Prostate gland (tissue), 2 donors: Measurements from ENCODE around the gene THEM4. TPM values are rescaled to one million over a fixed set of nuclear protein-coding genes. Genes with fewer than 3 reads are reported as not detected.
A peak's percentile ranks its signal among the peaks of the same experiment; 100 is the strongest.

Experiments used
- DNase-seq: peaks from one replicate; pipeline ENCODE4 v3.0.0-alpha.2; 2019; ENCODE audit warnings: low spot score
- H3K27ac ChIP-seq, 2 donors: fragments of 200-600 bp; sonication (generic); 2 replicates each; pipeline ENCODE4 v1.5.1; 2017 to 2019
- H3K27me3 ChIP-seq: fragments of 200-600 bp; sonication (generic); replicated peaks from 2 replicates; pipeline ENCODE4 v1.5.1; 2019; ENCODE audit not compliant: insufficient read depth
- H3K36me3 ChIP-seq, 2 donors: fragments of 200-600 bp; sonication (generic); 1 replicate in 1 of 2; 2 replicates in 1 of 2; pipeline versions ENCODE4 v1.5.1 to v1.8.1; 2017 to 2019
- H3K4me1 ChIP-seq: fragments of 200-600 bp; sonication (generic); replicated peaks from 2 replicates; pipeline ENCODE4 v1.5.1; 2019
- H3K4me3 ChIP-seq, 2 donors: fragments of 200-600 bp; sonication (generic); 2 replicates each; pipeline ENCODE4 v1.5.1; 2017 to 2019
- H3K9me3 ChIP-seq: fragments of 200-600 bp; sonication (generic); 2 replicates; pipeline ENCODE4 v1.5.1; 2017
- POLR2A ChIP-seq: fragments of 450-650 bp; IDR thresholded peaks from one replicate; pipeline ENCODE4 v1.6.1; 2016; ENCODE audit warnings: antibody characterized with exemption, mild to moderate bottlenecking
- POLR2AphosphoS5 ChIP-seq: sonication (generic); formaldehyde crosslinking; IDR thresholded peaks from one replicate; pipeline ENCODE4 v1.6.1; 2017; ENCODE audit warnings: antibody characterized with exemption
- WGBS: methylation state at CpG from one replicate; pipeline ENCODE4 v1.1.5; 2018; 5-methylcytosine and 5-hydroxymethylcytosine counted together
- intact Hi-C: fragments of 100-400 bp; cut with DNase I; formaldehyde crosslinking; loops from one replicate; pipeline ENCODE4 v1.14.2; 2022
- total RNA-seq, 2 donors: library from RNA; depleted of rRNA; stranded (reverse); fragments of >200 nt; gene quantifications; one replicate each; pipeline ENCODE4 v1.1.0, GENCODE V29; 2016
- TF ChIP-seq, protein P1 (sequence below), 4 experiments: fragments of 200-600 bp in 2 of 4; fragments of 450-650 bp in 2 of 4; sonication (generic) in 2 of 4; IDR thresholded peaks; 1 replicate in 3 of 4; 2 replicates in 1 of 4; pipeline ENCODE4 v1.5.1; 2016 to 2019; ENCODE audit warnings: antibody characterized with exemption in 4 of 4, mild to moderate bottlenecking in 2 of 4, moderate library complexity in 2 of 4

The THEM4 gene
- total RNA-seq, 2 donors from 2014 or later = 21.2 to 30.3 TPM

DNA sequence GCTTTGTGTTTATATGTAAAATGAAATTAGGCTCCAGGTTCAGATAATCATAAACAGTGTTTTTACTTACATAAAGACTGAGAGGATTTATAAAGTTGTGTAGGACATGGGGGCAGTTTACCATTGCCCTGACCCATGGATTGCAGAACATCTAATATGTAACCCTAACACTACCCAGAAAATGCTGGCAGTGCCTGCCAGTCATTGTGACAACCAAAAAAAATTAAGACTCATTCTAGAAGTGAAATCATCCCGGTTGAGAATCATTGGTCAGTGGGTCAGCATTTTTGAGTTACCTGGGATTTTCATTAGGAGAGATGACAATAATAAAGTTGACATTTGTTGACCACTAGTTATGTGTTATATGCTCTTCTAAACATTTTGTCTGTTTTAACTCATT lies 31.2 kb upstream of the THEM4 start:
- no peaks in the 10 kb centered on the region for H3K27me3 ChIP-seq
- TF ChIP-seq POLR2A = no peak
- TF ChIP-seq POLR2AphosphoS5 = no peak
- TF ChIP-seq, protein P1, sequence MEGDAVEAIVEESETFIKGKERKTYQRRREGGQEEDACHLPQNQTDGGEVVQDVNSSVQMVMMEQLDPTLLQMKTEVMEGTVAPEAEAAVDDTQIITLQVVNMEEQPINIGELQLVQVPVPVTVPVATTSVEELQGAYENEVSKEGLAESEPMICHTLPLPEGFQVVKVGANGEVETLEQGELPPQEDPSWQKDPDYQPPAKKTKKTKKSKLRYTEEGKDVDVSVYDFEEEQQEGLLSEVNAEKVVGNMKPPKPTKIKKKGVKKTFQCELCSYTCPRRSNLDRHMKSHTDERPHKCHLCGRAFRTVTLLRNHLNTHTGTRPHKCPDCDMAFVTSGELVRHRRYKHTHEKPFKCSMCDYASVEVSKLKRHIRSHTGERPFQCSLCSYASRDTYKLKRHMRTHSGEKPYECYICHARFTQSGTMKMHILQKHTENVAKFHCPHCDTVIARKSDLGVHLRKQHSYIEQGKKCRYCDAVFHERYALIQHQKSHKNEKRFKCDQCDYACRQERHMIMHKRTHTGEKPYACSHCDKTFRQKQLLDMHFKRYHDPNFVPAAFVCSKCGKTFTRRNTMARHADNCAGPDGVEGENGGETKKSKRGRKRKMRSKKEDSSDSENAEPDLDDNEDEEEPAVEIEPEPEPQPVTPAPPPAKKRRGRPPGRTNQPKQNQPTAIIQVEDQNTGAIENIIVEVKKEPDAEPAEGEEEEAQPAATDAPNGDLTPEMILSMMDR (IDR thresholded peaks at IDR 0.05) = no peak
- H3K27ac ChIP-seq = no peak overlapping the region
- intact Hi-C loops = no loop called here
- no peak overlapping the region for H3K4me3 ChIP-seq
- WGBS = 88% methylated on average over 1 of the region's 1 CpG
- no peak for DNase-seq
- H3K36me3 ChIP-seq = no peaks in the 10 kb centered on the region
- peaks cover 7% of the 10 kb centered on the region for H3K4me1 ChIP-seq
- H3K9me3 ChIP-seq = no peaks in the 10 kb centered on the region

DNA sequence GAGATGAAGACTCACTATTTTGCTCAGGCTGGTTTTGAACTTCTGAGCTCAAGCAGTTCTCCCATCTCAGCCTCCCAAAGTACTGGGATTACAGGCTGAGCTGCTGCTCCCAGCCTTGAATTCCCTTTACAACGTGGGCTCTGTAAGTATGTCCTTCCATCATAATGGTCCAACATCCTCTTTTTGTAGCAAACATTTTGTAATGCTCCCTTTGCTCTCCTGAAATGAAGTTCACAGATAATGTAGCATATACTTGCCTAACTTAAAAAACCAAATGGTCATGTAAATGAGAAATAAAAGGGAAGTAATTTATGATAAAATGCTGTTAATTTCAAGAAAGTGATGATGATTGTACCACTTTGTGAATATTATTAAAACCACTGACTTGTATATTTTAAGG lies 30.5 kb upstream of the THEM4 start:
- Histone ChIP-seq H3K27me3 (no peaks in the 10 kb centered on the region), H3K4me3 (no peak overlapping the region), H3K27ac (no peak overlapping the region), H3K36me3 (no peaks in the 10 kb centered on the region), H3K4me1 (peaks cover 6% of the 10 kb centered on the region), H3K9me3 (no peaks in the 10 kb centered on the region)
- TF ChIP-seq POLR2A (no peak), POLR2AphosphoS5 (no peak)
- TF ChIP-seq, protein P1 (IDR thresholded peaks at IDR 0.05) = no peak
- intact Hi-C loops = no loop called here
- no peak for DNase-seq
- 88% methylated on average over 1 of the region's 1 CpG for WGBS

DNA sequence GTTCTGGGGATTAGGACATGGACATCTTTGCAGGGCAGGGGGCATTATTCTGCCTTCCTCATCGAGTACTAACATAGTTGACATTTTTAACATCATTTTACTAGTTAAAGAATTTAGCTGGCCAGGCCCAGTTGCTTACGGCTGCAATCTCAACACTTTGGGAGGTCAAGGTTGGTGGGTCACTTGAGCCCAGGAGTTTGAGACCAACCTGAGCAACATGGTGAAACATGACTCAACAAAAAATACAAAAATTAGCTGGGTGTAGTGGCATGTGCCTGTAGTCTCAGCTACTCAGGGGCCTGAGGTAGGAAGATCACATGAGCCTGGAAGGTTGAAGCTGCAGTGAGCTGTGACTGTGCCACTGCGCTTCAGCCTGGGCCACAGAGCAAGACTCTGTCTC lies 29.8 kb upstream of the THEM4 start:
- Histone ChIP-seq H3K36me3 (no peaks in the 10 kb centered on the region), H3K4me1 (no peaks in the 10 kb centered on the region), H3K9me3 (no peaks in the 10 kb centered on the region), H3K27me3 (no peaks in the 10 kb centered on the region), H3K4me3 (no peak overlapping the region), H3K27ac (no peak overlapping the region)
- intact Hi-C loops = no loop called here
- no peak for TF ChIP-seq POLR2A
- WGBS = 93% methylated on average over 3 of the region's 3 CpGs
- no peak for DNase-seq

DNA sequence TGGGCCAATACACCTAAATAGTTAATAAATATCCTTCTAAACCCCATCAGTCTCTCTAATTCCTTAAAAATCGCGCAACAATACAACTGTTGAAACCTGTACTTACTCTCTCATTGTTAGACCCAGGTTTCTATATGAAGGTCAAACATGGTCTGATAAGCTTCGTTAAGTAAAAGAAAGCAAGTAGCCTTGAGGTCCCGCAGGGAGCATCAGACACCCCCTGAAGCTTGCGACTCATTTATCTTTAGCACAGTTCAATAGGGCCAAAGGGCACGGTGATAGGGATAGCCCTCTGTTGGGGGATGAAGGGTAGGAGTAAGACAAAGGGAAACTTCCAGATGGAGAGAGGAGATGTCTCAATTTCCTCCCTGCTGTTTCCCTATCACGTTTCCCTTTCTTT lies 27.3 kb upstream of the THEM4 start:
- H3K4me1 ChIP-seq = no peaks in the 10 kb centered on the region
- TF ChIP-seq, protein P1 (IDR thresholded peaks at IDR 0.05) = no peak
- TF ChIP-seq POLR2AphosphoS5 = no peak
- no peak for TF ChIP-seq POLR2A
- no peak overlapping the region for H3K4me3 ChIP-seq
- no peaks in the 10 kb centered on the region for H3K36me3 ChIP-seq
- no peaks in the 10 kb centered on the region for H3K9me3 ChIP-seq
- intact Hi-C loops = no loop called here
- 49% methylated on average over 7 of the region's 7 CpGs for WGBS
- peak overlapping the region in 1 of 2 donors; percentile 54 for H3K27ac ChIP-seq
- DNase-seq = no peak
- no peaks in the 10 kb centered on the region for H3K27me3 ChIP-seq

DNA sequence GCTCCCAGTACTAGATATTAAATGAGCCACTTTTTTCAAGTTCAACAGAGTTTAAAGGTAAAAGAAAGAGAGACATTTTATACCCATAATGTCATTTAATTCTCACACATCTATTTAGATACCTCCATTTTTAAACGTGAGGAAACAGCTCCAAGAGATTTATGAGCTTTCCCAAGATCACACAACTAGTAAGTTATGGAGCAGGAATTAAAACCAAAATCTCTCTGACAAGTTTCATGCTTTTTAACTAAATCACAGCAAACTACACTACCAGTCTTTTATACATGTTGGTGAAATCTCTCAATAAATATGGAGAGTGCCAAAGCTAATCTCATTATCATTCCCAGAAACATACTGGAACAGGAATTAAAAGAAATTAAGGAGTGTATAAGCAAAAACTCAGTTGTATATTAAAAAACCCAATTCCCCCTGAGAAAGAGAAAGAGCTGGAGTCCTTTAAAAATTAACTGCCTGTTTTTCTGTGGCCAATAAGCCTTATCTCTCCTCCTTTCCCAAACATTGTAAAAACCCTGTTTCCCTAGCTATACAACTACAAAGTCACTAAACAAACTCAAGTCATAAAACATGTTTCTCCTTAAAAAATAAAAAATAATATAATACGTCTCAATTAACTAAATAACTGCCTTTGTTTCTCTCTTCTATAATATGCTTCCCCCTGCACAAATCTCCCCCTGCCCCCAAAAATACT lies 26.7 kb upstream of the THEM4 start:
- Histone ChIP-seq H3K4me3 (no peak overlapping the region), H3K9me3 (no peaks in the 10 kb centered on the region), H3K36me3 (no peaks in the 10 kb centered on the region), H3K4me1 (no peaks in the 10 kb centered on the region), H3K27me3 (no peaks in the 10 kb centered on the region), H3K27ac (peak overlapping the region; percentile 17 to 54)
- no peak for DNase-seq
- 14% methylated on average over 2 of the region's 2 CpGs for WGBS
- TF ChIP-seq POLR2A (no peak), POLR2AphosphoS5 (no peak)
- TF ChIP-seq, protein P1 (IDR thresholded peaks at IDR 0.05) = no peak
- intact Hi-C loops = no loop called here
